PFSK-1 (cell line): ENCODE measurements around the gene WASF1.

Experiments used
- SIN3A ChIP-seq: IDR thresholded peaks from 2 replicates; pipeline ENCODE4 v1.6.1; 2012; ENCODE audit warnings: mild to moderate bottlenecking, low read length, moderate library complexity, borderline replicate concordance; ENCODE audit not compliant: insufficient read depth
- TAF1 ChIP-seq: IDR thresholded peaks from 2 replicates; pipeline ENCODE4 v1.6.1; 2012; ENCODE audit warnings: low read length, control low read depth, borderline replicate concordance; ENCODE audit not compliant: insufficient read depth

DNA sequence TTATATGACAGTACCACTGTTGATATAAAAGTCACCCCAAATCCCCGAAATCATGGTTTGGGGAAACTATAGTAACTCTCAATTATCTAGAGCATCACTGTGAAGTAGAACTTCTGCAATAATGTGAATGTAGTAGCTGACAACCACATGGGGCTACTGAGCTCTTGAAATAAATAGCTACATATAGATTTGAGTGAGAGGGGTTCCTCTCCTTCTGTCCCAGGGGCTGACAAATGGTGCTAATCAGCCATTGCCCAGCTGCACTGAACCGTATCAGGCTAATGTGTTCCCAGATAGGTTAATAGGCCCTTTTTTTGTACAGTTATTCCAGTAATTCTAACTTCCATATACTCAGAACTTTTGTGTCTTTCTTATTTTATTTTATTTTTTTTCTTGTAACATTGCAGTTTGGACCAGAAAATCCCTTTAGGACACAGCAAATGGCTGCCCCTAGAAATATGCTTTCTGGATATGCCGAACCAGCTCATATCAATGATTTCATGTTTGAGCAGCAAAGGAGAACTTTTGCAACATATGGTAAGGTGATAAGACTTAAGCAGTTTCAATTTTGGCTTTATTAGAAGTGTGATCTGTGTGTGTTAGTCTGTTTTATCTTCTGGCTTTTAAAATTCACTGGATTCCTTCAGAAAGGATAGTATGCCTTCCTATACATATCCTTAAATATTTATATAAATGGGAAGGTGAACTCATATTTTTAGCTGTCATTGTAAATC, 21.8 kb upstream of the WASF1 start:
- TF ChIP-seq SIN3A (no peak), TAF1 (no peak)
